GM12878 (cell line): ENCODE data around the gene TGFBR3. TPM values are rescaled to one million over a fixed set of nuclear protein-coding genes. Genes with fewer than 3 reads are reported as not detected.

Experiments
- CREB1 ChIP-seq: IDR thresholded peaks from 2 replicates; pipeline ENCODE4 v1.6.1; 2012; ENCODE audit warnings: low read depth, mild to moderate bottlenecking, inconsistent platforms
- DPF2 ChIP-seq: fragments of 450-650 bp; IDR thresholded peaks from 2 replicates; pipeline ENCODE4 v1.6.1; 2017; ENCODE audit warnings: mild to moderate bottlenecking
- ETV6 ChIP-seq, 2 experiments: fragments of 450-650 bp in 1 of 2; IDR thresholded peaks in 1 of 2; conservative IDR thresholded peaks in 1 of 2; 2 replicates each; pipeline ENCODE4 v1.6.1; 2014; ENCODE audit warnings: antibody characterized with exemption in 1 of 2, borderline replicate concordance in 1 of 2, low read depth in 1 of 2, mild to moderate bottlenecking in 1 of 2, moderate library complexity in 1 of 2
- TCF7 ChIP-seq: IDR thresholded peaks from 2 replicates; pipeline ENCODE4 v1.6.1; 2014; ENCODE audit warnings: antibody characterized with exemption, borderline replicate concordance
- ZBED1 ChIP-seq: IDR thresholded peaks from 2 replicates; pipeline ENCODE4 v1.6.1; 2016; ENCODE audit warnings: borderline replicate concordance
- ZNF217 ChIP-seq: fragments of 450-650 bp; IDR thresholded peaks from 2 replicates; pipeline ENCODE4 v1.6.1; 2017; ENCODE audit warnings: antibody characterized with exemption, mild to moderate bottlenecking
- polyA plus RNA-seq, 11 experiments: library from polyadenylated mRNA; depleted of rRNA in 4 of 11; unstranded in 6 of 11; stranded (reverse) in 5 of 11; fragments of >200 nt; fragmentation: Nextera tagmentation in 4 of 11; fragmentation: Illumina TruSeq in 1 of 11; extraction: Ambion mirVana in 4 of 11; extraction: Trizol in 1 of 11; gene quantifications; 1 replicate in 1 of 11; 2 replicates in 10 of 11; pipeline versions ENCODE4 v1.2.1 to v1.2.3, GENCODE V29; 2011 to 2016; ENCODE audit warnings: inconsistent platforms in 2 of 11, missing spikeins in 2 of 11, low read depth in 1 of 11
- total RNA-seq, 4 experiments: library from RNA; depleted of rRNA in 3 of 4; stranded (reverse); fragments of >200 nt in 3 of 4; fragmentation: Illumina TruSeq in 1 of 4; extraction: Trizol in 1 of 4; gene quantifications; 2 replicates each; pipeline versions ENCODE4 v1.2.1 to v1.2.3, GENCODE V29; 2013 to 2021
- TF ChIP-seq, protein P1 (sequence below): fragments of 450-650 bp; IDR thresholded peaks from 2 replicates; pipeline ENCODE4 v1.6.1; 2017; ENCODE audit warnings: low read depth, mild to moderate bottlenecking, moderate library complexity
- TF ChIP-seq, protein P2 (sequence below): fragments of 450-650 bp; IDR thresholded peaks from 2 replicates; pipeline ENCODE4 v1.6.1; 2017; ENCODE audit warnings: mild to moderate bottlenecking, moderate library complexity
- TF ChIP-seq, protein P3 (sequence below): IDR thresholded peaks from 2 replicates; pipeline ENCODE4 v1.6.1; 2011; ENCODE audit warnings: low read depth, low read length, improper control_type of control experiment, borderline replicate concordance

The TGFBR3 gene
- total and polyA plus RNA-seq, 10 of the 15 experiments (the other 5 are each of a cell fraction or from before 2014, with no cell fraction given), result 2.7 to 16.5 (median 12.6) TPM

DNA sequence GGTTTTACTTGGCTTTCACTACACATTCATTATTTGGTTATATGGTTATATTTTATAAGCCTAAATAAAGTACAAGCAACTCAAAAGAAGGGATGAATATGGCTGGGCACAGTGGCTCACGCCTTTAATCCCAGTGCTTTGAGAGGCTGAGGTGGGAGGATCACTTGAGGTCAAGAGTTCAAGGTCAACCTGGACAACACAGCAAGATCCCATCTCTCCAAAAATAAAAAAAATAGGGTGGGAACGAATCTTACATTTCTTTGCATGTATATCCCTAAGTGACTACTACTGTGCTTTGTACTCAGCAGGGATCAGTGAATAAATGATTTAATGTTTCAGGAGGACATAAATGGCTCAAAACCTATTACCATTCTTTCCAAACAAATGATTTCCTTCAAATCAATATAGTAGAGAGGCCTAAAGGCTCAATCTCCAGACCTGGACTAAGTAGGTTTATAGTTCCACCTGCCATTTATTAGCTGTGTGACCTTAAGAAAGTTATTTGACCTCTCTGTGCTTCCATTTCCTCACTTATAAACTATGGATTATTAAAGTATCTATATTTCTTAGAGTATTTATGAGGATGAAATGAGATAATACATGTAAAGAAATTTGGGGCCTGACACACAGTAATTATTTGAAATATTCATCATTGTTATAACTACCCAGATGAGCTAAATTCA, 28.3 kb downstream of the TGFBR3 start (continued):
- TF ChIP-seq ZBED1, result no peak
- no peak for TF ChIP-seq ZNF217
- TF ChIP-seq ETV6 (conservative IDR thresholded peaks at IDR 0.05 in 1 of 2, IDR thresholded peaks at IDR 0.05 in 1 of 2; ENCODE audit: borderline replicate concordance in 1 of 2, low read depth in 1 of 2), result no peak
- TF ChIP-seq, protein P1, sequence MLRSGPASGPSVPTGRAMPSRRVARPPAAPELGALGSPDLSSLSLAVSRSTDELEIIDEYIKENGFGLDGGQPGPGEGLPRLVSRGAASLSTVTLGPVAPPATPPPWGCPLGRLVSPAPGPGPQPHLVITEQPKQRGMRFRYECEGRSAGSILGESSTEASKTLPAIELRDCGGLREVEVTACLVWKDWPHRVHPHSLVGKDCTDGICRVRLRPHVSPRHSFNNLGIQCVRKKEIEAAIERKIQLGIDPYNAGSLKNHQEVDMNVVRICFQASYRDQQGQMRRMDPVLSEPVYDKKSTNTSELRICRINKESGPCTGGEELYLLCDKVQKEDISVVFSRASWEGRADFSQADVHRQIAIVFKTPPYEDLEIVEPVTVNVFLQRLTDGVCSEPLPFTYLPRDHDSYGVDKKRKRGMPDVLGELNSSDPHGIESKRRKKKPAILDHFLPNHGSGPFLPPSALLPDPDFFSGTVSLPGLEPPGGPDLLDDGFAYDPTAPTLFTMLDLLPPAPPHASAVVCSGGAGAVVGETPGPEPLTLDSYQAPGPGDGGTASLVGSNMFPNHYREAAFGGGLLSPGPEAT, result no peak
- no peak for TF ChIP-seq TCF7
- TF ChIP-seq, protein P2, sequence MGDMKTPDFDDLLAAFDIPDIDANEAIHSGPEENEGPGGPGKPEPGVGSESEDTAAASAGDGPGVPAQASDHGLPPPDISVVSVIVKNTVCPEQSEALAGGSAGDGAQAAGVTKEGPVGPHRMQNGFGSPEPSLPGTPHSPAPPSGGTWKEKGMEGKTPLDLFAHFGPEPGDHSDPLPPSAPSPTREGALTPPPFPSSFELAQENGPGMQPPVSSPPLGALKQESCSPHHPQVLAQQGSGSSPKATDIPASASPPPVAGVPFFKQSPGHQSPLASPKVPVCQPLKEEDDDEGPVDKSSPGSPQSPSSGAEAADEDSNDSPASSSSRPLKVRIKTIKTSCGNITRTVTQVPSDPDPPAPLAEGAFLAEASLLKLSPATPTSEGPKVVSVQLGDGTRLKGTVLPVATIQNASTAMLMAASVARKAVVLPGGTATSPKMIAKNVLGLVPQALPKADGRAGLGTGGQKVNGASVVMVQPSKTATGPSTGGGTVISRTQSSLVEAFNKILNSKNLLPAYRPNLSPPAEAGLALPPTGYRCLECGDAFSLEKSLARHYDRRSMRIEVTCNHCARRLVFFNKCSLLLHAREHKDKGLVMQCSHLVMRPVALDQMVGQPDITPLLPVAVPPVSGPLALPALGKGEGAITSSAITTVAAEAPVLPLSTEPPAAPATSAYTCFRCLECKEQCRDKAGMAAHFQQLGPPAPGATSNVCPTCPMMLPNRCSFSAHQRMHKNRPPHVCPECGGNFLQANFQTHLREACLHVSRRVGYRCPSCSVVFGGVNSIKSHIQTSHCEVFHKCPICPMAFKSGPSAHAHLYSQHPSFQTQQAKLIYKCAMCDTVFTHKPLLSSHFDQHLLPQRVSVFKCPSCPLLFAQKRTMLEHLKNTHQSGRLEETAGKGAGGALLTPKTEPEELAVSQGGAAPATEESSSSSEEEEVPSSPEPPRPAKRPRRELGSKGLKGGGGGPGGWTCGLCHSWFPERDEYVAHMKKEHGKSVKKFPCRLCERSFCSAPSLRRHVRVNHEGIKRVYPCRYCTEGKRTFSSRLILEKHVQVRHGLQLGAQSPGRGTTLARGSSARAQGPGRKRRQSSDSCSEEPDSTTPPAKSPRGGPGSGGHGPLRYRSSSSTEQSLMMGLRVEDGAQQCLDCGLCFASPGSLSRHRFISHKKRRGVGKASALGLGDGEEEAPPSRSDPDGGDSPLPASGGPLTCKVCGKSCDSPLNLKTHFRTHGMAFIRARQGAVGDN, result no peak
- TF ChIP-seq CREB1, result no peak
- TF ChIP-seq DPF2, result no peak
- TF ChIP-seq, protein P3, sequence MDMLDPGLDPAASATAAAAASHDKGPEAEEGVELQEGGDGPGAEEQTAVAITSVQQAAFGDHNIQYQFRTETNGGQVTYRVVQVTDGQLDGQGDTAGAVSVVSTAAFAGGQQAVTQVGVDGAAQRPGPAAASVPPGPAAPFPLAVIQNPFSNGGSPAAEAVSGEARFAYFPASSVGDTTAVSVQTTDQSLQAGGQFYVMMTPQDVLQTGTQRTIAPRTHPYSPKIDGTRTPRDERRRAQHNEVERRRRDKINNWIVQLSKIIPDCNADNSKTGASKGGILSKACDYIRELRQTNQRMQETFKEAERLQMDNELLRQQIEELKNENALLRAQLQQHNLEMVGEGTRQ, result no peak
